ENCODE measurements around the gene C10orf90. TPM values are rescaled to one million over a fixed set of nuclear protein-coding genes. Genes with fewer than 3 reads are reported as not detected.

The C10orf90 gene
- total and polyA plus RNA-seq, 2 of the 8 experiments (the other 6 are each of a cell fraction or from before 2014, with no cell fraction given), result 0.21 TPM; not detected in 1

DNA sequence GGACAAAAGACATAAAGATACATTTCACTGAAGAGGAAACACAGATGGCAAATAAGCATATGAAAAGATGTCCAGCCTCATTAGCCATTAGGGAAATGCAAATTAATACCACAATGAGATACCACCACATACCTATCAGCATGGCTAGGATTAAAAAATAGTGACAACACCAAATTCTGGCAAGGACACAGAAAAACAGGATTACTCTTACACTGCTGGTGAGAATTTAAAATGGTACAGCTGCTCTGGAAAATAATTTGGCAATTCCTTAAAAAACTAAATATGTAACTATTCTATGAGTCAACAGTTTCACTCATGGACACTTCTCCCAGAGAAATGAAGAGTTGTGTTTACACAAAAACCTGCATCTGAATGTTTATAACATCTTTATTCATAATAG, 121.1 kb downstream of the C10orf90 start:
- H3K56ac ChIP-seq (replicated peaks; ENCODE audit: insufficient read length, low read depth, low read length), result no peak overlapping the region
- no peak overlapping the region for H4K91ac ChIP-seq (replicated peaks; ENCODE audit: insufficient read length, low read length)
- H3K79me2 ChIP-seq (ENCODE audit: control insufficient read depth in 1 of 2, insufficient read depth in 2 of 2, low read length in 2 of 2), result no peaks in the 10 kb centered on the region
- H2BK5ac ChIP-seq (ENCODE audit: low read depth, low read length), result no peak overlapping the region
- H4K5ac ChIP-seq (ENCODE audit: insufficient read length, low read depth, low read length), result no peak overlapping the region
- no peak overlapping the region for H3K18ac ChIP-seq (ENCODE audit: extremely low read depth, low read length)
- no peak overlapping the region for H2BK120ac ChIP-seq (replicated peaks; ENCODE audit: low read depth, low read length)
- ChIA-PET CTCF (ENCODE audit: partially characterized antibody) (interaction anchor here (0.7 to 1.3 kb wide), 2 partner anchors 11 to 180 kb away, joined by 3 to 4 read pairs; no protein-coding TSS in a partner anchor), POLR2A (ENCODE audit: partially characterized antibody) (no interaction called here)
- no peak overlapping the region for H2BK20ac ChIP-seq (ENCODE audit: low read length)
- no peak overlapping the region for H2AK5ac ChIP-seq (ENCODE audit: low read depth, low read length)
- H2BK15ac ChIP-seq (ENCODE audit: low read length), result no peak overlapping the region
- no peak overlapping the region for H2BK12ac ChIP-seq (ENCODE audit: low read depth, low read length)
- H4K8ac ChIP-seq (ENCODE audit: extremely low read depth, insufficient read depth, low read length), result no peak overlapping the region
- H3K4me3 ChIP-seq (ENCODE audit: extremely low read depth in 1 of 4, insufficient read depth in 2 of 4, low read depth in 3 of 4, low read length in 4 of 4), result no peak overlapping the region
- no peak for TF ChIP-seq RNF2 (IDR thresholded peaks at IDR 0.05; ENCODE audit: borderline replicate concordance, low read depth, low read length, missing control alignments, poor library complexity, severe bottlenecking)
- TF ChIP-seq CEBPB (IDR thresholded peaks at IDR 0.05; ENCODE audit: low read depth, low read length), result no peak
- no peak for TF ChIP-seq BCL11A (IDR thresholded peaks at IDR 0.05; ENCODE audit: low read depth in 2 of 2, low read length in 2 of 2)
- TF ChIP-seq SP2 (IDR thresholded peaks at IDR 0.05; ENCODE audit: low read length), result no peak
- no peak for TF ChIP-seq TBP (IDR thresholded peaks at IDR 0.05; ENCODE audit: low read depth, low read length)
- TF ChIP-seq GABPA (IDR thresholded peaks at IDR 0.05; ENCODE audit: borderline replicate concordance, insufficient read depth, low read length), result no peak
- TF ChIP-seq FOSL1 (IDR thresholded peaks at IDR 0.05; ENCODE audit: insufficient read depth, low read depth, low read length), result no peak
- TF ChIP-seq, protein P1, sequence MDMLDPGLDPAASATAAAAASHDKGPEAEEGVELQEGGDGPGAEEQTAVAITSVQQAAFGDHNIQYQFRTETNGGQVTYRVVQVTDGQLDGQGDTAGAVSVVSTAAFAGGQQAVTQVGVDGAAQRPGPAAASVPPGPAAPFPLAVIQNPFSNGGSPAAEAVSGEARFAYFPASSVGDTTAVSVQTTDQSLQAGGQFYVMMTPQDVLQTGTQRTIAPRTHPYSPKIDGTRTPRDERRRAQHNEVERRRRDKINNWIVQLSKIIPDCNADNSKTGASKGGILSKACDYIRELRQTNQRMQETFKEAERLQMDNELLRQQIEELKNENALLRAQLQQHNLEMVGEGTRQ (IDR thresholded peaks at IDR 0.05; ENCODE audit: low read length), result no peak
- TF ChIP-seq MAFK (IDR thresholded peaks at IDR 0.05; ENCODE audit: low read depth, low read length), result no peak
- TF ChIP-seq TAF1 (IDR thresholded peaks at IDR 0.05; ENCODE audit: low read depth, low read length), result no peak
- no peak for TF ChIP-seq RXRA (IDR thresholded peaks at IDR 0.05; ENCODE audit: insufficient read depth, low read depth, low read length)
- no peak for TF ChIP-seq SIRT6 (IDR thresholded peaks at IDR 0.05; ENCODE audit: low read length)
- TF ChIP-seq EGR1 (IDR thresholded peaks at IDR 0.05; ENCODE audit: borderline replicate concordance, low read depth, low read length), result no peak
- TF ChIP-seq SP4 (IDR thresholded peaks at IDR 0.05; ENCODE audit: low read length), result no peak
- no peak for TF ChIP-seq KDM5A (IDR thresholded peaks at IDR 0.05; ENCODE audit: low read length)
- no peaks in the 10 kb centered on the region for H3K9me3 ChIP-seq (ENCODE audit: insufficient read depth in 2 of 2, low read depth in 1 of 2, low read length in 1 of 2)
- DNase-seq (ENCODE audit: low read depth in 1 of 2, low spot score in 2 of 2) (no peak), FAIRE-seq (no peak)
- H3K14ac ChIP-seq (ENCODE audit: insufficient read length), result no peak overlapping the region
- H3K4me1 ChIP-seq (replicated peaks in 1 of 4; ENCODE audit: control insufficient read depth in 3 of 4, insufficient read depth in 4 of 4, low read length in 3 of 4), result peaks cover 0 to 4% (median 1%) of the 10 kb centered on the region in 4 experiments; a peak in 4 of 7 replicates
- H3K23me2 ChIP-seq (ENCODE audit: low read depth, low read length), result no peaks in the 10 kb centered on the region
- no peak overlapping the region for H3K4ac ChIP-seq (replicated peaks; ENCODE audit: insufficient read length, low read depth, low read length)
- no peaks in the 10 kb centered on the region for H3K79me1 ChIP-seq (ENCODE audit: low read depth, low read length)
- H3K36me3 ChIP-seq (ENCODE audit: control insufficient read depth in 2 of 4, insufficient read depth in 4 of 4, low read length in 3 of 4), result no peaks in the 10 kb centered on the region
- H3K4me2 ChIP-seq (ENCODE audit: insufficient read depth in 1 of 2, low read depth in 2 of 2, low read length in 2 of 2), result no peak overlapping the region
- H3K27me3 ChIP-seq (replicated peaks in 1 of 4; ENCODE audit: control insufficient read depth in 3 of 4, extremely low read depth in 1 of 4, insufficient read depth in 3 of 4, low read length in 3 of 4), result no peaks in the 10 kb centered on the region; a peak in 1 of 7 replicates
- H3K9ac ChIP-seq (replicated peaks in 1 of 4; ENCODE audit: extremely low read depth in 1 of 4, low read depth in 3 of 4, low read length in 3 of 4), result no peak overlapping the region
- H4K20me1 ChIP-seq (replicated peaks in 1 of 2; ENCODE audit: control insufficient read depth in 1 of 2, insufficient read depth in 2 of 2, low read length in 2 of 2), result no peaks in the 10 kb centered on the region
- no peak overlapping the region for H2AFZ ChIP-seq (ENCODE audit: low read length)
- no peak overlapping the region for H3K27ac ChIP-seq (ENCODE audit: low read depth, low read length)
- no peak overlapping the region for H3K23ac ChIP-seq (ENCODE audit: insufficient read length)

Measured in H1 (cell line).